HG03025 (cell line): ENCODE measurements around the gene CACNA1I.

Experiments
- ATAC-seq: cut with Tn5 transposase; IDR thresholded peaks from one replicate; pipeline ENCODE4 v1.9.1; 2021; ENCODE audit warnings: mild to moderate bottlenecking, moderate library complexity; ENCODE audit not compliant: unreplicated experiment, low FRiP score

Gene CACNA1I

GRCh38 chr22:39664485-39665200 lies 94.1 kb downstream of the CACNA1I start:
- ATAC-seq, result no peak

GRCh38 chr22:39665229-39665628 lies 94.7 kb downstream of the CACNA1I start:
- no peak for ATAC-seq

GRCh38 chr22:39665661-39666431 lies 95.3 kb downstream of the CACNA1I start:
- ATAC-seq, result no peak

GRCh38 chr22:39666495-39666894 lies 95.9 kb downstream of the CACNA1I start:
- ATAC-seq, result no peak

- no peak for ATAC-seq
Observed at GRCh38 chr22:39666926-39667325, 96.4 kb downstream of the CACNA1I start.

- ATAC-seq, result no peak
Observed at GRCh38 chr22:39669432-39669831, 98.9 kb downstream of the CACNA1I start.

- ATAC-seq, result no peak
Observed at GRCh38 chr22:39671936-39672335, 101.4 kb downstream of the CACNA1I start.

- no peak for ATAC-seq
Observed at GRCh38 chr22:39674536-39674935, 104.0 kb downstream of the CACNA1I start.

GRCh38 chr22:39675947-39676346 lies 105.4 kb downstream of the CACNA1I start:
- ATAC-seq, result no peak

- no peak for ATAC-seq
Observed at GRCh38 chr22:39677967-39678366, 107.4 kb downstream of the CACNA1I start.

- no peak for ATAC-seq
Observed at GRCh38 chr22:39678862-39679490, 108.4 kb downstream of the CACNA1I start.

- no peak for ATAC-seq
Observed at GRCh38 chr22:39679652-39680051, 109.1 kb downstream of the CACNA1I start.

GRCh38 chr22:39680486-39680885 lies 109.9 kb downstream of the CACNA1I start:
- ATAC-seq, result no peak

GRCh38 chr22:39681038-39681861 lies 110.7 kb downstream of the CACNA1I start:
- no peak for ATAC-seq

- ATAC-seq, result no peak
Observed at GRCh38 chr22:39682994-39683393, 112.4 kb downstream of the CACNA1I start.

GRCh38 chr22:39683639-39684038 lies 113.1 kb downstream of the CACNA1I start:
- ATAC-seq, result no peak

- ATAC-seq, result no peak
Observed at GRCh38 chr22:39684702-39685281, 114.2 kb downstream of the CACNA1I start.

GRCh38 chr22:39685336-39686177 lies 115.0 kb downstream of the CACNA1I start:
- ATAC-seq, result no peak

GRCh38 chr22:39686178-39686620 lies 115.6 kb downstream of the CACNA1I start:
- no peak for ATAC-seq
